ENCODE results near the gene MS4A2. TPM values are rescaled to one million over a fixed set of nuclear protein-coding genes. Genes with fewer than 3 reads are reported as not detected.
"Not testable (repeated sequence)": the region's sequence is repeated elsewhere in the genome, so short reads cannot be mapped to it uniquely, and the experiment has no call there.

The MS4A2 gene
- total RNA-seq = not detected in 2 replicates

DNA sequence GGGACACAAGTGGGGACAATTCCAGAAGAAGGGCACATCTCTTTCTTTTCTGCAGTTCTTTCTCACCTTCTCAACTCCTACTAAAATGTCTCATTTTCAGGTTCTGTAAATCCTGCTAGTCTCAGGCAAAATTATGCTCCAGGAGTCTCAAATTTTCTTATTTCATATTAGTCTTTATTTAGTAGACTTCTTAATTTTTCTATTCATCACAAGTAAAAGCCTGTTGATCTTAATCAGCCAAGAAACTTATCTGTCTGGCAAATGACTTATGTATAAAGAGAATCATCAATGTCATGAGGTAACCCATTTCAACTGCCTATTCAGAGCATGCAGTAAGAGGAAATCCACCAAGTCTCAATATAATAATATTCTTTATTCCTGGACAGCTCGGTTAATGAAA lies at the start of gene MS4A2:
Gene MS4A2, plus strand, starts transcription at position 301 of the 400 bp plus-strand sequence. CDS start 102 bp downstream, outside the sequence.
- no peak for DNase-seq (ENCODE audit: low read depth in 2 of 2)

DNA sequence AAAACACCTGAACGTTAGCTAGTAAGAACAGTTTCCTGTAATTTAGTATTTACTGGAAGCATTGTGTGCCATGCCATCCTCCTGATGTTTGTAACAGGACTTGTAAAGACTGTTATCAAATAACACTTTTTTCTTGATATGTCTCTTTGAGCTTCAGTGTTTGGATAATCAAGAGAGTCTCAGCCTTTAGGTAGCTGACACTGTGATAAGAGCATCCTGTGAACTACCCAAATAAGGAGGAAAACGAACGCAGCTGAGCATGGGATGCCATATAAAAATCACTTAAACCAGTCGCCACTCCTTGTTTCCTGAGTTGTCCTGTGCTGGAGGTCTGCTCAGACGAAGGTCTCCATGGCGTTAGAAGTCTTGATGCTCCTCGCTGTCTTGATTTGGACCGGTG lies 48.4 kb upstream of the MS4A2 start, which contains the start of gene OOSP2:
Gene OOSP2, plus strand, starts transcription at position 301 of the 400 bp plus-strand sequence. Its CDS starts 51 bp downstream, at position 352.
- DNase-seq (ENCODE audit: low read depth in 2 of 2) = no peak

DNA sequence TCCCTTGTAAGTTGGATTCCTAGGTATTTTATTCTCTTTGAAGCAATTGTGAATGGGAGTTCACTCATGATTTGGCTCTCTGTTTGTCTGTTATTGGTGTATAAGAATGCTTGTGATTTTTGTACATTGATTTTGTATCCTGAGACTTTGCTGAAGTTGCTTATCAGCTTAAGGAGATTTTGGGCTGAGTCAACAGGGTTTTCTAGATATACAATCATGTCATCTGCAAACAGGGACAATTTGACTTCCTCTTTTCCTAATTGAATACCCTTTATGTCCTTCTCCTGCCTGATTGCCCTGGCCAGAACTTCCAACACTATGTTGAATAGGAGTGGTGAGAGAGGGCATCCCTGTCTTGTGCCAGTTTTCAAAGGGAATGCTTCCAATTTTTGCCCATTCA lies 38.0 kb upstream of the MS4A2 start:
- DNase-seq (ENCODE audit: low read depth in 2 of 2) = not testable (repeated sequence)

DNA sequence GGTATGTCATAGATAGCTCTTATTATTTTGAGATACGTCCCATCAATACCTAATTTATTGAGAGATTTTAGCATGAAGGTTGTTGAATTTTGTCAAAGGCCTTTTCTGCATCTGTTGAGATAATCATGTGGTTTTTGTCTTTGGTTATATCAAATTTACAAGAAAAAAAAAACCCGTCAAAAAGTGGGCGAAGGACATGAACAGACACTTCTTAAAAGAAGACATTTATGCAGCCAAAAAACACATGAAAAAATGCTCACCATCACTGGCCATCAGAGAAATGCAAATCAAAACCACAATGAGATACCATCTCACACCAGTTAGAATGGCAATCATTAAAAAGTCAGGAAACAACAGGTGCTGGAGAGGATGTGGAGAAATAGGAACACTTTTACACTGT lies 37.6 kb upstream of the MS4A2 start:
- DNase-seq (ENCODE audit: low read depth in 2 of 2) = not testable (repeated sequence)

DNA sequence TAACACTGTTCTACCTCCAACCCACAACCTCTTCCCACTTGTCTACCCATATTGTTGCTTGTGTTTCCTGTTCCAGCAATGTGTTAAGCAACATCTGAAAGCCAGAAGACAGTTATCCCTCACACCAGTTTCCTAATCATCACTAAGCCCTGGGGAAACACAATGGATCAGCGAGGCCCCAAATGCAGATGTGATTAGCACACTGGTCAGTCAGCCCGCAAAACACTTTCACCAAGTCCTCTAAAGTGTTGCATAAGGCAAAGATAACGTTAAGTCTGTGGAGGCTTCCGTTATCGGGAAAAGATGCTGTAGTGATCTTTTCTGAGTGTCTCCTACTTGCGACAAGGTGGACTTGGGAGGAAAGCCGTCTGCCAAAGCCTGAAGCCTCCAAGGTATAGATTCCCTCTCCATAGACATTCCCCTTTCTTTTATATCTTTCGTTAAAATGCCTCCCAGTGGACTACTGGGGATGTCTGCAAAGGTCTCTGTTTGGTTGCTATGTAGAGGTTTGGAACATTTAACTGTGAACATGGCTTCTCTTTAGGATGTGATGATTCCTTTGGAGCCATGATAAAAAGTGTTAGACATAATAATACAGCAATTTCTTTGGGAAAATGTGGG lies 32.0 kb upstream of the MS4A2 start, which contains the start of gene MS4A3:
Gene MS4A3, plus strand, starts transcription at position 317 of the 621 bp plus-strand sequence. CDS start 4,496 bp downstream, outside the sequence.
- no peak for DNase-seq (ENCODE audit: low read depth in 2 of 2)

DNA sequence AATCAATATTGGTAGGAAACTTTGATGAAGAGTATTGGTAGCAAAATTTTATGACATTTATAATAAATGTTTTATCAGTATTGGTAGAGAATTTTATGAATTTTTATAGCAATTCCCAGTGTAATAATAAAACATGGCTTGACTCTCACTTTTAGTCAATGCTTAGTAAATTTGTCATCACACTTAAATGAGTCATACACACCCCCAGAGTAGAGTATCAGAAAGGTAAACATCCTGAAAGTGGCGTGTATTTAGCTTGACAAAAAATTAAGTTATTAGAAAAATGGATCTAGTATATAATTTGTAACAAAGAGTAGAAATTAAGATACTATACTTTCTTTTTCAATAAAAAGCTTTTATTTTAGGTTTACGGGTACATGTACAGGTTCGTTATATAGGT lies 29.4 kb upstream of the MS4A2 start:
- peak in 1 of 2 donors; percentile 19 for DNase-seq (ENCODE audit: low read depth in 2 of 2)

DNA sequence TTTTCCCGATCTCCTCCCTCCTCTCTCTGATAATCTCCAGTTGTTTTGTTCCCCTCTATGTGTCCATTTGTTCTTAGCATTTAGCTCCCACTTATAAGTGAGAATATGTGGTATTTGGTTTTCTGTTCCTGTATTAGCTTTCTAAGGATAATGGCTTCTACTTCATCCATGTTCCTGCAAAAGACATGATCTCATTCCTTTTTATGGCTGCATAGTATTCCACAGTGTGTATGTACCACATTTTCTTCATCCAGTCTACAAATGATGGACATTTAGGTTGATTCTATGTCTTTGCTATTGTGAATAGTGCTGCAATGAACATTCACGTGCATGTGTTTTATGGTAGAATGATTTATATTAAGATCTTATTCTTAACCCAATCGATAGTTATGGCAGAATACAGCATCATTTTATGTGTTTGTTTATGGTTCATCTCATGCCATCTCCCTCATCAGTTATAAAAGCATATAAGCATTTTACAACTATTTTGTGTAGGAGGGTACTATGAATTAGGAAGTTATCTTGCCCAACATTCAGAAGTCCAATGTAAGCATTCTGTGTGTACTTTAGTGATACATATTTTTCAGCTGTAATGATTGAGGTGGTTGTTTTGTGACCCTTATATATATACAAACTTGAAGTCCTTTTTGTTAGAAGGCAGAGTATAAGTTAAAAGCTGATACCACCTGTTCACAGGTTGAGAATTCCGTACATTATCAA lies 28.8 kb upstream of the MS4A2 start:
- no peak for DNase-seq (ENCODE audit: low read depth in 2 of 2)

DNA sequence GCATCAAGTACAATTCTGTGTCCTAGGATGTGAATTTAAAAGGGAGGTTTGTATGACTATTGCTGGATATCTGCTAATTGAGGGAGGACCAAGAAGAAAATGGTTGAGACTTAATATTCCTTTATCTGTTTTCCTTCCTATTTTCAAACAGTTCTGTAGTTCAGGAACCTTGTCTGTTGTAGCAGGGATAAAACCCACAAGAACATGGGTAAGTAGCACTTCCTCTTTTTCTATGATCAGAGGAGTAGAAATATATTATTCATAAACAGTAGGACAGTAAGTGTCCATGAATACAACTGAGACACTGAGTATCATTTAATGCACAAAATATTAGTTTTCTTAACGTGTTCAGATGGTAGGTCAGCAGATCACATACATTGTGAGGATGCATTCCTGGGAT lies 24.4 kb upstream of the MS4A2 start:
- no peak for DNase-seq (ENCODE audit: low read depth in 2 of 2)

DNA sequence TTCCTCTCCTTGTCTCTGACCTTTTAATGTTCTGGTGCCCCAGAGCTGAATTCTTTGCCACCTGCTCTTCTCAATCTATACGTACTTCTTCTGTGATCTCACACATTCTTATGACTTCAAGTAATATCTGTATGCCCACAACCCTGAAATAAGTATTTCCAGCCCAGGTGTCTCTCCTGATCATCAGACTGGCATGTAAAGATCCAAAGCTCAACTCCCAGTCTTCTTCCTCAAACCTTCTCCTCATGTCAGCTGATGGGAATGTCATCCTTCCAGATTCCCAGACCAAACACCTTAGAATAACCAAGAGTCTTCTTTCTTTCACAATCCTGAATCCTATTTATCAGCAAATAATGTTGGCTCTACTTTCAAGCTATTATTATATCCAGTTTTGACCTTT lies 22.7 kb upstream of the MS4A2 start:
- DNase-seq (ENCODE audit: low read depth in 2 of 2) = no peak

DNA sequence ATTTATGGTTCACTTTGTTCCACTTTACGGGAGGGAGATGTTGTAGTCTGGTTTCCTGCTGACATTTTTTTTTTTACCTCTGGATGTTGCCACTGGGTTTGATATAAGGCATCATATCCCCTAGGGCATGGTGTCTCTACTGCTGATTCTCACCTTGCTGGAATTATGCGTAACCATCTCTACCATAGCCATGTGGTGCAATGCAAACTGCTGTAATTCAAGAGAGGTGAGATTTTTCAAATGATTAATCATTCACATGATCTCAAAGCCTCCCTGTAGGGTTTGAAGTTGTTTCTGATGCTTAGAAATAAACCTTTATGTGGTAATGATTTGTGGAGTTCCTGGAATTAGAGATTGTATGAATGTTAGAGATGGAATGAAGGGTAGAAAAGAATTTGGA lies 19.0 kb upstream of the MS4A2 start:
- no peak for DNase-seq (ENCODE audit: low read depth in 2 of 2)

DNA sequence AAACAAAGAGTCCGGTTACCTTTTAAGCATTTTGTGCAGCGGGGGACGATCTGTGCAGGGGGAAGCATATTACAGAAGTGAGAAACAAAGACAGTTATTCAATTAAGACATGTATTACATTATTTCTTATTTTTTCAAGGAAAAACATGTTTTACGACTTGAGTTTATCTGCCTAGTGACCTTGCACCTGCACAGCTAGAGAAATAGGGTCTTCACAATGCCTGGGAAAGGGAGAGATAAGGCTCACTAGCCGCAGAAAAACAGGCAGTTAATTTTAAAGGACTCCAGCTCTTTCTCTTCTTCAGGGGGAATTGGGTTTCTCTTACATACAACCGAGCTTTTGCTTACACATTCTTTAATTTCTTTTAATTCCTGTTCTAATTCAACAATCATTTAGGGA lies 16.8 kb upstream of the MS4A2 start:
- not testable (repeated sequence) for DNase-seq (ENCODE audit: low read depth in 2 of 2)

DNA sequence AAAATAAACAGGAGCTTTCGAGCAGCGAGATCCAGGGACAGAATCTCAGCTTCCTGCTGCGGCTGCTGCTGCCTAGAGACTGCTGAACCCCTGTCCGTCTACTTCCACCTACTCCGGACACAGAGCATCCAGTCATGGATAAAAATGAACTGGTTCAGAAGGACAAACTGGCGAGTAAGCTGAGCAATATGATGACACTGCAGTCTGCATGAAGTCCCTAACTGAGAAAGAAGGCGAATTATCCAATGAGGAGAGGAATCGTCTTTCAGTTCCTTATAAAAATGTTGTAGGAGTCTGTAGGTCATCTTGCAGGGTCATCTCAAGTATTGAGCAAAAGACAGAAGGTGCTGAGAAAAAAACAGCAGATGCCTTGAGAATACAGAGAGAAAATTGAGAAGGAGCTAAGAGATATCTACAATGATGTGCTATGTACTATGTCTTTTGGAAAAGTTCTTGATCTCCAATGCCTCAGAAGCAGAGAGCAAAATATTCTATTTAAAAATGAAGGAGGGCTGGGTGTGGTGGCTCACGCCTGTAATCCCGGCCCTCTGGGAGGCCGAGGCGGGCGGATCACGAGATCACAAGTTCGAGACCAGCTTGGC lies 11.1 kb upstream of the MS4A2 start:
- DNase-seq (ENCODE audit: low read depth in 2 of 2) = no peak

DNA sequence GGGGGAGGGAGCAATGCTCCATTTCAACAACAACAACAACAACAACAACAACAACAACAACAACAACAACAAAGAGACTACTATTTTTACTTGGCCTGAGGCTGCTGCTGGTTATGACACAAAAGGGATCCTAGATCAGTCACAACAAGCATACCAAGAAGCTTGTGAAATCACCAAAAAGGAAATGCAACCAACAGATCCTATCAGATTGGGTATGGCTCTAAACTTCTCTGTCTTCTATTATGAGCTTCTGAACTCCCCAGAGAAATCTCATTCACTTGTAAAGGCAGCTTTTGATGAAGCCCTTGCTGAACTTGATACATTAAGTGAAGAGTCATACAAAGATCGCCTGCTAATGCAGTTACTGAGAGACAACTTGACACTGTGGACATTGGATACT lies 10.5 kb upstream of the MS4A2 start:
- no peak for DNase-seq (ENCODE audit: low read depth in 2 of 2)

DNA sequence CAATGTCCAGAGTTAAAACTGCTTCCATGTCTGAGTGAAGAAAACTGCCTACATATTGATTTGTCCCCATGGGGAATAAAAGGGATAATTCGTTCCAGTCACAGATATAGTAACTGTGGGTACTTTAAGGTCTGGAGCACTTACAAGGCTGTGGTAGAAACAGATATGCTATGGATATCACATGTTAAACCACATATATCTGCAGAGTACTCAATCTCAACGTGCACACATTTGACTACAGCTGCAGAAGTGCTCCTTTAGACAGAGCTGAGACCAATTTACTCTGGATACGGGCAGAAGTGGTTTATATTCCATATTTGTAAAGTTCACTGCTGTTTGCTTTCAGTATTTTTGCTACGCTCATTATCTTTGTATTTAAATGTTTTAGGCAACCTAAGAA lies 9.7 kb upstream of the MS4A2 start:
- DNase-seq (ENCODE audit: low read depth in 2 of 2) = no peak

DNA sequence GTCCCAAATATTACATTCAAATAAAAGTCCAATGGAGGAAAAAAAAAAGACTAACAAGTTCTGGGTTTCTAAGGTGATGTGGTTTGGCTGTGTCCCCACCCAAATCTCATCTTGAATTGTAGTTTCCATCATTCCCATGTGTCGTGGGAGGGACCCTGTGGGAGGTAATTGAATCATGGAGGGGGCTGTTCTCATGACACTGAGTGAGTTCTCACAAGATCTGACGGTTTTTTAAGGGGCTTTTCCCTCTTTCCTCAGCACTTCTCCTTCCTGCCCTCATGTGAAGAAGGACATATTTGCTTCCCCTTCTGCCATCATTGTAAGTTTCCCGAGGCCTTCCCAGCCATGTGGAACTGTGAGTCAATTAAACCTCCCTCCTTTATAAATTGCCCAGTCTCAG lies 7.9 kb upstream of the MS4A2 start:
- no peak for DNase-seq (ENCODE audit: low read depth in 2 of 2)

DNA sequence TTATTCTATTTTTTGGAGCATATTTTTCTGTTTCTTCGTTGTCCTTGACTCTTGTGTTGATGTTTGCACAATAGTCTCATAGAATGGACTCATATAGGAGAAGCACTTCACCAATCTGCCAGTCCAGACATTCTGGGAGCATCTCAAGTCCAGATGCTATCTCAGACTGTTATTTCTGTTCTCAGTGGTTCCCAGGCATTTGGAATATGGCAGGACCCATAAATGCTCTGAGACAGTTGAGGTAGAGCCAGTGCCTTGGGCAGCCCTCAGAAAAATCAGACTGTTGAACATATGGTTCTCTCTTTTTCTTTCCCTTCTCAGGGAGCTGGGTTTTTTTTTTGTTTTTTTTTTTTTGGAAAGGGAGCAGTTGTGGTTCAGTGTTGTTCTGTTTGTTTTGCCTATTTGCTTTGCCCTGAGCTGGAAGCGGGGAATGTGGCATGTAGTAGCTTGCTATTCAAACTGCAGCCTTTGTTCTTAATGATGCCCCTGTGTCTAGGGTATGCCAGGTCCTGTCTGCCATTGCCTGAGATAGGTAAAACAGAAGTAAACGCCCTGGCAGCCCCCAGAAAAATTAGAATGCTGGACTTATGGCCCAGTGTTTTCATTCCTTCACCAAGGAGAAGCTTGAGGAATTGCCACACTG lies 3.7 kb upstream of the MS4A2 start:
- DNase-seq (ENCODE audit: low read depth in 2 of 2) = no peak

DNA sequence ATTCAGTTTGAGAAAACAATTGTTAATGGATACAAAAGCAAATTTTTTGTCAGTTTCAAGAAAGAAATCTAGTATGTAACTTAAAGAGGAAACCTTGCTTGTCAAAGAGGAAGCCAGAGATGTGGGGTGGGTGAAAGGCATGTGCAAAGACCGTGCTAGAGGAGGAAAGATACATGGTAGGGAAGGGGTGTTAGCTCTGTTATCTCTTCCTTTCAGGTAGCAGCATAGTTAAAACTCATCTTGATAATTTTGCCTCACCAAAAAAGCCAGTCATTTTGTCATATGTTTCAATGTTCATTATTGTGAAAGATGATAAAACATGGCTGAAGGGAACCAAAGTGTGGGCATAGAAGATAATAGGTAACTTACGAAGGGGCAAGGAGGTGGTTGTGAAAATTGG lies 2.6 kb upstream of the MS4A2 start:
- no peak for DNase-seq (ENCODE audit: low read depth in 2 of 2)

DNA sequence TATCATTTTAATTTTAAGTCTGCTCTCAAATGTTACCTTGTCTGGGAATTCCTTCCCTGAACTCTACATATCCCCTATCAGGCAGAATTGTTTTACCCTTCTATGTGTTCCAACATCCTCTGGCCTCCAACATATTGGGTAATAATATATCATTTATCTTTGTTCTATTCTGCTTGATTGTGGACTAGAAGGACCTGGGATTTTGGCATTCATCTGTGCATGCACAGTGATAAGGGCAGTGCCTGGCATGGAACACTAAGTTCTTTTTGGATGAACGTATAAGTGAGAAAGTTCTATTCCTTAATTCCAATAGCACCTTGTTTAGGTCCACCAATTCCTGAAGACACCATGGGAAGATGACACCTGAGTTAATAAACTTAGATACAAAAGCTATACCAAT lies 1.2 kb upstream of the MS4A2 start:
- DNase-seq (ENCODE audit: low read depth in 2 of 2) = no peak

DNA sequence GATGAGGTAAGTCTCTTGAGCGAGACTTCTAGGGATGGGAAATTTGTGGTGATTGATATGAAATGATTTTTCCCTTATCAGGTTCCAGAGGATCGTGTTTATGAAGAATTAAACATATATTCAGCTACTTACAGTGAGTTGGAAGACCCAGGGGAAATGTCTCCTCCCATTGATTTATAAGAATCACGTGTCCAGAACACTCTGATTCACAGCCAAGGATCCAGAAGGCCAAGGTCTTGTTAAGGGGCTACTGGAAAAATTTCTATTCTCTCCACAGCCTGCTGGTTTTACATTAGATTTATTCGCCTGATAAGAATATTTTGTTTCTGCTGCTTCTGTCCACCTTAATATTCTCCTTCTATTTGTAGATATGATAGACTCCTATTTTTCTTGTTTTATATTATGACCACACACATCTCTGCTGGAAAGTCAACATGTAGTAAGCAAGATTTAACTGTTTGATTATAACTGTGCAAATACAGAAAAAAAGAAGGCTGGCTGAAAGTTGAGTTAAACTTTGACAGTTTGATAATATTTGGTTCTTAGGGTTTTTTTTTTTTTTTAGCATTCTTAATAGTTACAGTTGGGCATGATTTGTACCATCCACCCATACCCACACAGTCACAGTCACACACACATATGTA lies 7.1 kb downstream of the MS4A2 start:
- DNase-seq (ENCODE audit: low read depth in 2 of 2) = no peak

DNA sequence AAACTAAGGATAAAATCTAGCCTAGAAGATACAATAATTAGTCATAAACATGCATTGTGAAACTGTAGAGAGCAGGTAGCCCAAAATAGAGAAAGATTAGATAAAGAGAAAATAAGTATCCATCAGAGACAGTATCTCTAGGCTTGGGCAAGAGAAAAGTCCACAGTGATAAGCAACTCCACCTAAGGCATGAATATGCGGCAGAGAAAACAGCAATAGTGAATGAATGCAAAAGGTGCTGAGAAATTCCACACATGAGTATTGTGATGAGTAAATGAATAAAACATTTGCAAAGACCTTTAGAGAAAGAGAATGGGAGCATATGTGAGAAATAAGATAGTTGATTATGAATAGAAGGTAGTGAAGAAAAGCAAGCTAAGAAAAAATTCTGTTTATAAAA lies 8.7 kb downstream of the MS4A2 start:
- DNase-seq (ENCODE audit: low read depth in 2 of 2) = no peak

DNA sequence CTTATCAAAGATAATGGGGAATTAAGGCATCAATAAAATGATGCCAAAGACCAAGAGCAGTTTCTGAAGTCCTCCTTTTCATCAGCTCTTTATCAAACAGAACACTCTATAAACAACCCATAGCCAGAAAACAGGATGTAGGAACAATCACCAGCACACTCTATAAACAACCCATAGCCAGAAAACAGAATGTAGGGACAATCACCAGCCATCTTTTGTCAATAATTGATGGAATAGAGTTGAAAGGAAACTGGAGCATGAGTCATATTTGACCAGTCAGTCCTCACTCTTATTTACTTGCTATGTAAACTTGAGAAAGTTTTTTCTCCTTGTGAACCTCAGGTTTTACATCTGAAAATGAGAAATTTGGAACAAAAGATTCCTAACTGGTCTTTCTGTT lies 10.0 kb downstream of the MS4A2 start:
- peak in 1 of 2 donors; percentile 83 for DNase-seq (ENCODE audit: low read depth in 2 of 2)

DNA sequence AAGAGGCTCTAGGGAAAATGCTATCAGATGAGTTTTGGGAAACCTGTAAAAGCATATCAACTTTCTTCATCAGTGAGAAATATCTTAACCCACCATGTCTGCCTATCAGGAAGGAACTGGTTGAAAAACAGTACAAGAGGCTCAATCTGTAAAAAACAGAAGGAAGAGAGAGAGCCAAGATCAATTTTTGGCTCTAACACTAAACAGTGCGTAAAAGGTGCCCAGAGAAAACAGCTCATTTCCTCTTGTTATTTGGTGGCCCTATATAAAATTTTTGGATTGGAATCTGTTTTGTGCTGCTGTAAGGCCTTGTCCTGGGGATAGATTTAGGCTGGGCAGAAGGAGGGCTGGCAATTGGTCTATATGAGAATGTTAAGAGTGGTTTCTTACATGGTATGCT lies 12.1 kb downstream of the MS4A2 start:
- peak in 1 of 2 donors; percentile 57 for DNase-seq (ENCODE audit: low read depth in 2 of 2)
